ENCODE measurements around the gene GALNT10. TPM values are rescaled to one million over a fixed set of nuclear protein-coding genes. Genes with fewer than 3 reads are reported as not detected.

Gene GALNT10
- total and polyA plus RNA-seq, 12 donors, result 3.1 to 19.0 (median 11.7) TPM

DNA sequence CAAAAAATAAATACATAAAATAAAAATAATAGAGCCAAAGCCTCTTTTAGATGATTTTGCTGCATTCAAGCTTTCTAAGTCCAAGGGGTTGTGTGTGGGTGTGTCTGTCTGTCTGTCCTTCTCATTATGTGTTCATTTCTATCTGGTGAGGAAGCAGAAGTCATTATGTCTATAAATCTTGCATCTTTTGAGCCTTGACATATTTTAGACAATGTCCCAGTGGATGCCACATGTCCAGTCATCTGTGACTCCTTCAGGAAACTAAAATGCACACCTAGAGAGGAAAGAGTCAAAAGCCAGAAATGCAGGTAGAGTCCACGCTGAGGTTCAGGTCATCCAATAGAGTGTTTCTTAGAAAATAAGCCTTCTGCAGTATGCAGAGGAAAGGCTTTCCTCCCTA, 80.9 kb downstream of the GALNT10 start:
- Histone ChIP-seq H3K27me3 (no peaks in the 10 kb centered on the region), H3K9me3 (no peaks in the 10 kb centered on the region), H3K4me1 (peaks cover 0 to 37% (median 21%) of the 10 kb centered on the region in 9 donors), H3K4me3 (no peak overlapping the region), H3K36me3 (no peaks in the 10 kb centered on the region), H3K27ac (no peak overlapping the region)
- TF ChIP-seq, protein P1, sequence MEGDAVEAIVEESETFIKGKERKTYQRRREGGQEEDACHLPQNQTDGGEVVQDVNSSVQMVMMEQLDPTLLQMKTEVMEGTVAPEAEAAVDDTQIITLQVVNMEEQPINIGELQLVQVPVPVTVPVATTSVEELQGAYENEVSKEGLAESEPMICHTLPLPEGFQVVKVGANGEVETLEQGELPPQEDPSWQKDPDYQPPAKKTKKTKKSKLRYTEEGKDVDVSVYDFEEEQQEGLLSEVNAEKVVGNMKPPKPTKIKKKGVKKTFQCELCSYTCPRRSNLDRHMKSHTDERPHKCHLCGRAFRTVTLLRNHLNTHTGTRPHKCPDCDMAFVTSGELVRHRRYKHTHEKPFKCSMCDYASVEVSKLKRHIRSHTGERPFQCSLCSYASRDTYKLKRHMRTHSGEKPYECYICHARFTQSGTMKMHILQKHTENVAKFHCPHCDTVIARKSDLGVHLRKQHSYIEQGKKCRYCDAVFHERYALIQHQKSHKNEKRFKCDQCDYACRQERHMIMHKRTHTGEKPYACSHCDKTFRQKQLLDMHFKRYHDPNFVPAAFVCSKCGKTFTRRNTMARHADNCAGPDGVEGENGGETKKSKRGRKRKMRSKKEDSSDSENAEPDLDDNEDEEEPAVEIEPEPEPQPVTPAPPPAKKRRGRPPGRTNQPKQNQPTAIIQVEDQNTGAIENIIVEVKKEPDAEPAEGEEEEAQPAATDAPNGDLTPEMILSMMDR (IDR thresholded peaks at IDR 0.05), result no peak
- intact Hi-C loops (cut with DNase I), result no loop called here
- 90 to 94% methylated on average over 1 of the region's 1 CpG for WGBS, 2 donors
- no peak for DNase-seq
- ATAC-seq, result no peak

DNA sequence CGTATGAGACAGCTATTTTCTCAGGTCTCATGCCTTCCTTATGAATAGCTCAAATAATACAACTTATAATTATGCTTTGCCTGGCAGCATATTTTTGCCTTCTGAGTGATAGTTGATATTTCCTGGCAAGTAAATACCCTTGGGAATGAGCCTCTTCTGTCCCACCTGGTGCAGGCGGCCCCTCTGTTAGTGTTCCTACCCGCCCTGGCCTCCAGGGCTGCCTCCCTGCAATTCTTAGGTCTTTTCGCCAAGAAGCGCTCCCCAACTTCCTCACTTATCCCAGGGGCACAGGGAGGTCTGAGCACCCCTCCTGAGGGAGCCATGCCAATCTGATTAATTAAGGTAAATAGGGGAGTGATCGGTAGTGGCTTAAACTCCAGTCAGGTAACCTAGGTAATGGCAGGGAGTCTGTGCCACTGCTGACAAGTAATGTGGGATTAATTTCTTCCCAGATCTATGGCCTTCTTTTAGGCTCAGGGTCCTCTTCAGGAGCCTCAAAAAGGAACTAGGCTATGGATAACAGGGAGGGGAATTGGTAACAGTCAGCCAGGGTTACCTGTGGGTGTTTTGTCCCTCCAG, 81.5 kb downstream of the GALNT10 start:
- Histone ChIP-seq H3K9me3 (no peaks in the 10 kb centered on the region), H3K27me3 (no peaks in the 10 kb centered on the region), H3K4me1 (peaks cover 0 to 39% (median 22%) of the 10 kb centered on the region in 9 donors), H3K27ac (peak overlapping the region in 7 of 10 donors; percentile 7 to 79 (median 54)), H3K4me3 (no peak overlapping the region), H3K36me3 (no peaks in the 10 kb centered on the region)
- TF ChIP-seq, protein P1 (IDR thresholded peaks at IDR 0.05), result no peak
- intact Hi-C loops (cut with DNase I), result no loop called here
- WGBS, 2 donors, result 93 to 96% methylated on average over 6 of the region's 6 CpGs
- DNase-seq (no peak), ATAC-seq (no peak)

DNA sequence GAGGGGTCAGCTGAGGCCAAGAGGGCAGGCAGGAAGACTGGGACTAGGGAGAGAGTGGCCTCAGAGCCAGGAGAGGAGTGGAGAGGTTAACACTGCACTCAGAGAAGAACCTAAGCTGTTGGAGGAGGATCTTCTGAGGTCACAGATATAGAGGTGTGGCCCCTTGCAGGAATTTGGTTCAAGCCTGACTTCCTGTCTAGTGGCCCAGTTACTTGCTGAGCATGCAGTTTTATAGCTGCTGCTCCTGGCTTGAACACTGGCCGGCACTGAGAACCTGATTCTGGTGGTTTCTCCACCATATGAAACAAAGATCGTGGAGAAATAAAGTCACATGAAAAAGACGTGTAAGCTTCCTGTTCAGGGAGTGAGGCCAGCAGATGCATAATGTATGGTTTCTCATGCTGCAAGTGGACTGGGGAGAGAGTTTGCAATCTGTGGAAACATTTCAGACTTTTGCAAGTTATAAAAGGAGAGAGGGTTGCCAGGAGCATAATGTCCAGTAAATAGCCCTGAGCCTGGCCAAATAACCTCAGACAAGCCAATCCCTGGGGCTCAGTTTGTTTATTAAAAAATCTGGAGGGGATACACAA, 82.6 kb downstream of the GALNT10 start:
- intact Hi-C loops (cut with DNase I), result no loop called here
- no peaks in the 10 kb centered on the region for H3K27me3 ChIP-seq
- WGBS, 2 donors, result 29 to 55% methylated on average over 3 of the region's 3 CpGs
- no peaks in the 10 kb centered on the region for H3K36me3 ChIP-seq
- DNase-seq, result peak in 1 of 2 donors; percentile 17
- peaks cover 0 to 48% (median 29%) of the 10 kb centered on the region in 9 donors for H3K4me1 ChIP-seq
- peak overlapping the region in 9 of 10 donors; percentile 7 to 79 (median 53) for H3K27ac ChIP-seq
- no peak overlapping the region for H3K4me3 ChIP-seq
- no peaks in the 10 kb centered on the region for H3K9me3 ChIP-seq
- ATAC-seq, result peak in 7 of 8 donors; percentile 49 to 76 (median 68)
- TF ChIP-seq, protein P1 (IDR thresholded peaks at IDR 0.05), result no peak

DNA sequence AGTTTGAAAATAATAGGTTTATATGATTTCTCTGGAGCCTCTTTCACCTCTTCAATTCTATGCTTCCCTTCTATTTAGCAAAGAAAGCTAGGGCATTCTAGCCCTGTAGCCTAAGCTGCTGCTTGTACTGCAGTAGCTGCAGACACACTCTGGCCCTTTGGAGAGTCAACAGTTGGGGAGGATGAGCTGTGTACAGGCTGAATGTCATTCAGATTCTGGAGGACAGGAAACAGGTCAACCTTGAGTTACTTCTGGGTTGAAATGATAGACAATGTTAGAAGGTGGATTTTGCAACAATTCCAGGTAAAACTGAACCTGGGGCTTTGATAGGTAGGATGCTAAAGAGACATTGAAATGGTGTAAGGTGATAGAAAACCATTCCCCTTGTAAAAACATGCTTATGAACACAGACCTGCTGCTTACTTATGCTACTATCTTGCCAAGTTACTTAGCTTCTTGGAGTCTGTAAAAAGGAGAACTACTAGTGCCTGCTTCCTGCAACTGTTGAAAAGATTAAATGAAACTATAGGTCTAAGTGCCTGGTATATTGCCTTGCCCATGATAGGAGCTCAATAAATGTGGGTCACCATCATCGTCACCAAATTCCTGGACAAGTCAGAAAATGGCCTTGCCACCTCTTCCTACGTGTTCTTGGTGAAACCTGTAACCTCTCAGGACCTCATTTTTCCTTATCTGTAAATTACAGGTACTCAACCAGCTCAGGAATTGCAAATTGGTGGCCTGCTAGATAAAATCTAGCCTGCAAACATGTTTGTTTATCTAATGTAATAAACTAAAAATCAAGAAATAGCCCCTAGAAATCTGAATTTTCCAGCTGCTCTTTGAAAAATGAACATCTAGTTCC, 83.7 kb downstream of the GALNT10 start:
- Histone ChIP-seq H3K27me3 (no peaks in the 10 kb centered on the region), H3K27ac (peak overlapping the region in 4 of 10 donors; percentile 13 to 79 (median 50)), H3K4me3 (no peak overlapping the region), H3K9me3 (no peaks in the 10 kb centered on the region), H3K36me3 (no peaks in the 10 kb centered on the region), H3K4me1 (peaks cover 0 to 48% (median 29%) of the 10 kb centered on the region in 9 donors)
- ATAC-seq (no peak), DNase-seq (no peak)
- TF ChIP-seq, protein P1 (IDR thresholded peaks at IDR 0.05), result no peak
- WGBS, 2 donors, result 88 to 95% methylated on average over 2 of the region's 2 CpGs
- intact Hi-C loops (cut with DNase I), result no loop called here

Data from heart right ventricle (tissue), 16 donors.